Natural killer cell (primary cell): ENCODE results near the gene ATP2B1. TPM values are rescaled to one million over a fixed set of nuclear protein-coding genes. Genes with fewer than 3 reads are reported as not detected.
"Not testable (repeated sequence)": the region's sequence is repeated elsewhere in the genome, so short reads cannot be mapped to it uniquely, and the experiment has no call there.

Source experiments
- ATAC-seq, 3 donors: fragments of 150-1000 bp in 2 of 3; fragments of 200-7000 bp in 1 of 3; cut with Tn5 transposase; 1 replicate in 1 of 3; 2 replicates in 2 of 3; pipeline ENCODE4 v1.10.0; 2021; ENCODE audit warnings: mild to moderate bottlenecking in 2 of 3, moderate library complexity in 2 of 3
- DNase-seq, 2 donors: peaks; one replicate each; pipeline versions ENCODE4 v3.0.0 to v3.0.0-alpha.2; 2013 to 2021; ENCODE audit warnings: mixed read lengths in 1 of 2
- H3K27ac ChIP-seq: one replicate; pipeline ENCODE4 v1.5.1; 2013; ENCODE audit warnings: mild to moderate bottlenecking, low read length
- H3K27me3 ChIP-seq: one replicate; pipeline ENCODE4 v1.6.1; 2013; ENCODE audit warnings: low read length; ENCODE audit not compliant: control insufficient read depth, insufficient read depth
- H3K36me3 ChIP-seq: one replicate; pipeline ENCODE4 v1.6.1; 2013; ENCODE audit warnings: low read length; ENCODE audit not compliant: control insufficient read depth, insufficient read depth
- H3K4me1 ChIP-seq: one replicate; pipeline ENCODE4 v1.6.1; 2013; ENCODE audit warnings: low read length; ENCODE audit not compliant: control insufficient read depth, insufficient read depth
- H3K4me3 ChIP-seq: one replicate; pipeline ENCODE4 v1.5.1; 2013; ENCODE audit warnings: low read length
- H3K9me3 ChIP-seq: one replicate; pipeline ENCODE4 v1.6.1; 2013; ENCODE audit warnings: low read length; ENCODE audit not compliant: control insufficient read depth, insufficient read depth
- H3K27ac Mint-ChIP-seq, 2 donors: one replicate each; pipeline ENCODE4 v1.8.0; 2022; ENCODE audit warnings: mild to moderate bottlenecking in 2 of 2, mixed read lengths in 2 of 2, moderate library complexity in 1 of 2
- H3K27me3 Mint-ChIP-seq, 2 donors: one replicate each; pipeline ENCODE4 v1.8.0; 2022; ENCODE audit warnings: low read depth in 2 of 2, mixed read lengths in 2 of 2
- H3K36me3 Mint-ChIP-seq: one replicate; pipeline ENCODE4 v1.8.0; 2022; ENCODE audit warnings: mixed read lengths
- H3K4me1 Mint-ChIP-seq, 2 donors: one replicate each; pipeline ENCODE4 v1.8.0; 2022; ENCODE audit warnings: mixed read lengths in 2 of 2
- H3K4me3 Mint-ChIP-seq: one replicate; pipeline ENCODE4 v1.8.0; 2022; ENCODE audit warnings: mild to moderate bottlenecking, moderate library complexity, mixed read lengths
- H3K9me3 Mint-ChIP-seq, 2 donors: one replicate each; pipeline ENCODE4 v1.8.0; 2022; ENCODE audit warnings: mixed read lengths in 2 of 2
- WGBS: methylation state at CpG from one replicate; pipeline ENCODE4 v1.1.7; 2013; ENCODE audit warnings: missing lambda C conversion rate; ENCODE audit not compliant: insufficient coverage; 5-methylcytosine and 5-hydroxymethylcytosine counted together
- intact Hi-C: fragments of 100-400 bp; cut with micrococcal nuclease; formaldehyde crosslinking; loops from one replicate; pipeline ENCODE4 v1.14.2; 2022
- total RNA-seq, 4 donors: library from RNA; stranded (reverse); fragments of 120-200 nt in 1 of 4; gene quantifications; one replicate each; pipeline versions ENCODE4 v1.2.3 to v1.2.4, GENCODE V29; 2013 to 2022
- TF ChIP-seq, protein P1 (sequence below): fragments of 200-600 bp; IDR thresholded peaks from one replicate; pipeline ENCODE4 v1.8.0; 2022; ENCODE audit warnings: antibody characterized with exemption

Gene ATP2B1
- 10 to 100 TPM; 87.8 to 97.6 (median 97.3) TPM for total RNA-seq
- 175 TPM for total RNA-seq (2013)

DNA sequence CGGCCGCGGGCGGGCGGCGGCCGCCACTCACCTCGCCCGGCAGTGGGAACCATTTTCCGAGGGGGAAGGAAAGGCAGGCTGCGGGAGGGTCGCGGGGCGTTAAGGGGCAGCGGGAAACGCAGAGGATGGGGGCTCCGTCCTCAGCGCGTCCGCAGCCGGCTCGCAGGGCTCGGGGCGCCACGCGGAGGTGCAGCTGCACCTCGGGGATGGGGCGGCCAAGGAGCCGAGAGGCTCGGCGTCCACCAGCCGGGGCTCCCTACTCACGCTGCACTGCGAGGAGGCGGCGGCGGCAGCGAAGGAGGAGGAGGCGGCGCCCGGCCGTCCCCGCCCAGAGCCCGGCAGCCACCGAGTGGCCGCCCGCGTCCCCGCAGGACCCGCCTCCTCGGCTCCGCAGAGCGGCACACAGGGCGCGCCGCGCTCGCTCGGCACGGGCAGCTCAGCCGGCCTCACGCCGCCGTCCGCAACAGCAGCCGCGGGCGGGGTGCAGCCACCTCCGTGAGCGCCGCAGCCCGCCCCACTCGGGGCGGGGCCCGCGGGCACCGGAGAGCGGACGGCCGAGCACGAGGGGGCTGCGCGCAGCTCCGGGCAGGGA lies at the start of gene ATP2B1:
ATP2B1 (minus strand) TSS at position 274 of the 592 bp plus-strand sequence. CDS start 52,952 bp downstream, outside the sequence.
- peaks cover 43 to 49% of the 10 kb centered on the region in 2 donors for H3K4me1 Mint-ChIP-seq
- H3K4me3 Mint-ChIP-seq = peak within 1 kb of the TSS; percentile 96
- intact Hi-C loops = loop anchor here (1.0 to 5.0 kb wide), 6 partner anchors 46 to 242 kb away; no protein-coding TSS in a partner anchor

DNA sequence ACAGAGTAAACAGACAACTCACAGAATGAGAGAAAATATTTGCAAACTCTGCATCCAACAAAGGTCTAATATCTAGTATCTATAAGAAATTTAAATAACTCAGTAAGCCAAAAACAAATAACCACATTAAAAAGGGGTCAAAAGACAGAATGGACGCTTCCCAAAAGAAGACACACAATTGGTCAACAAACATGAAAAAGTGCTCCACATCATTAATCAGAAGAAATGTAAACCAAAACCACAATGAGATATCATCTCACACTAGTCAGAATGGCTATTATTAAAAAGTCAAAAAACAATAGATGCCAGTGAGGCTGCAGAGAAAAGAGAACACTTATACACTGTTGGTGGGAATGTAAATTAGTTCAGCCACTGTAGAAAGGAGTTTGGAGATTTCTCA lies 49.3 kb upstream of the ATP2B1 start:
- H3K27ac ChIP-seq, DNase-seq, H3K4me1 ChIP-seq, H3K9me3 ChIP-seq, H3K4me3 ChIP-seq, H3K36me3 Mint-ChIP-seq, ATAC-seq, H3K36me3 ChIP-seq, H3K27me3 Mint-ChIP-seq, H3K4me3 Mint-ChIP-seq, H3K9me3 Mint-ChIP-seq, H3K27me3 ChIP-seq: not testable (repeated sequence)
- H3K27ac Mint-ChIP-seq = peak overlapping the region; percentile 80 to 88
- peaks cover 53 to 54% of the 10 kb centered on the region in 2 donors for H3K4me1 Mint-ChIP-seq
- intact Hi-C loops = loop anchor here (2.0 kb wide), 2 partner anchors 193 to 289 kb away; no protein-coding TSS in a partner anchor
- 60% methylated on average over 1 of the region's 1 CpG for whole genome bisulfite sequencing

More for the DNA sequence above, at the start of gene ATP2B1:
- Histone ChIP-seq H3K4me1 (peaks cover 15% of the 10 kb centered on the region), H3K27me3 (no peaks in the 10 kb centered on the region), H3K27ac (peak within 1 kb of the TSS; percentile 99), H3K4me3 (peak within 1 kb of the TSS; percentile 94), H3K9me3 (no peaks in the 10 kb centered on the region), H3K36me3 (no peaks in the 10 kb centered on the region)
- Mint-ChIP-seq H3K27ac (peak within 1 kb of the TSS; percentile 96 to 97), H3K27me3 (no peaks in the 10 kb centered on the region), H3K9me3 (no peaks in the 10 kb centered on the region), H3K36me3 (no peaks in the 10 kb centered on the region)
- WGBS = under 1% methylated on average over 84 of the region's 84 CpGs
- ATAC-seq (peak; percentile 60 to 79 (median 69)), DNase-seq (peak; percentile 88 to 92)
- TF ChIP-seq, protein P1, sequence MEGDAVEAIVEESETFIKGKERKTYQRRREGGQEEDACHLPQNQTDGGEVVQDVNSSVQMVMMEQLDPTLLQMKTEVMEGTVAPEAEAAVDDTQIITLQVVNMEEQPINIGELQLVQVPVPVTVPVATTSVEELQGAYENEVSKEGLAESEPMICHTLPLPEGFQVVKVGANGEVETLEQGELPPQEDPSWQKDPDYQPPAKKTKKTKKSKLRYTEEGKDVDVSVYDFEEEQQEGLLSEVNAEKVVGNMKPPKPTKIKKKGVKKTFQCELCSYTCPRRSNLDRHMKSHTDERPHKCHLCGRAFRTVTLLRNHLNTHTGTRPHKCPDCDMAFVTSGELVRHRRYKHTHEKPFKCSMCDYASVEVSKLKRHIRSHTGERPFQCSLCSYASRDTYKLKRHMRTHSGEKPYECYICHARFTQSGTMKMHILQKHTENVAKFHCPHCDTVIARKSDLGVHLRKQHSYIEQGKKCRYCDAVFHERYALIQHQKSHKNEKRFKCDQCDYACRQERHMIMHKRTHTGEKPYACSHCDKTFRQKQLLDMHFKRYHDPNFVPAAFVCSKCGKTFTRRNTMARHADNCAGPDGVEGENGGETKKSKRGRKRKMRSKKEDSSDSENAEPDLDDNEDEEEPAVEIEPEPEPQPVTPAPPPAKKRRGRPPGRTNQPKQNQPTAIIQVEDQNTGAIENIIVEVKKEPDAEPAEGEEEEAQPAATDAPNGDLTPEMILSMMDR = no peak

DNA sequence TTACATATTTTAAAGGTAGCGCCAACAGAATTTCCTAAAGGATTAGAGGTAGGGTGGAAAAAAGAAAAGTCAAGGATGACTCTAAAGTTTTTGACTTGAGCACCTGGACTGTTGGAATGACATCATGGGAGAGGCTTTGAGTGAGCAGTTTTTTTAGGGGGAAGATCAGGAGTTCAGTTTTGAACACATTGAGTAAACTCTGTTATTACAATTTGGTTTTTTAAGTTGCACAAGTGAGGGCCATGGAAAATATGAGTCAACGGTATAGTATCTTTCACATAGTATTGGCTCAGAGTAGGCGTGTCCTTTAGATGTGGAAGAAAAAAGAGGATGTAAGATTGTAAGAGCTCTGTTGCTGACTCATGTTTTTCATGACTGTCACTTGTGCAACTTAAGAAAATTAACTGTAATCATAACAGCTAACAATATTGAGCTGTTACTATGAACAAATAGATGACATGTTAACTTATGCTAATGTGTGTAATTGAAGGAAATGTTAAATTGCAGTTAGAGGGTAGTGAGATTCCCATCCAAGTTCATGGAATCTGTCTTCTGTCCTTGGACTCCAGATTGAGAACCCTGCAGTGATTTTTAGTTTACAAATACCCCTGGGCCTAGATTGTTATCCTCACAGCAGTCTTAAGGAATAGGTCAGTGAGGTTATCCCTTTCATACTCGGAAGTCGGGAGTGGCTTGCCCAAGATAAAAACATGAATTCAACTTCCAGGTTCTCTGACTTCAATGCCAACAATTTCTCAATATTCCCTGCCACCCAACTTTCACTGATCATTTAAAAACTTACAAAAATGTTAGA lies 48.2 kb upstream of the ATP2B1 start:
- Mint-ChIP-seq H3K27ac (peak overlapping the region; percentile 80 to 88), H3K4me3 (peak overlapping the region; percentile 18), H3K36me3 (no peaks in the 10 kb centered on the region), H3K9me3 (peaks cover 0 to 8% of the 10 kb centered on the region in 2 donors), H3K27me3 (no peaks in the 10 kb centered on the region), H3K4me1 (peaks cover 54 to 55% of the 10 kb centered on the region in 2 donors)
- Histone ChIP-seq H3K4me1 (peaks cover 10% of the 10 kb centered on the region), H3K9me3 (no peaks in the 10 kb centered on the region), H3K4me3 (no peak overlapping the region), H3K27me3 (no peaks in the 10 kb centered on the region), H3K27ac (peak overlapping the region; percentile 72), H3K36me3 (no peaks in the 10 kb centered on the region)
- DNase-seq = peak in 1 of 2 donors; percentile 67
- peak; percentile 77 to 88 (median 79) for ATAC-seq
- TF ChIP-seq, protein P1 = no peak
- WGBS = 52% methylated on average over 5 of the region's 5 CpGs
- intact Hi-C loops = loop anchor here (1.0 to 2.0 kb wide), 3 partner anchors 47 to 288 kb away; no protein-coding TSS in a partner anchor

DNA sequence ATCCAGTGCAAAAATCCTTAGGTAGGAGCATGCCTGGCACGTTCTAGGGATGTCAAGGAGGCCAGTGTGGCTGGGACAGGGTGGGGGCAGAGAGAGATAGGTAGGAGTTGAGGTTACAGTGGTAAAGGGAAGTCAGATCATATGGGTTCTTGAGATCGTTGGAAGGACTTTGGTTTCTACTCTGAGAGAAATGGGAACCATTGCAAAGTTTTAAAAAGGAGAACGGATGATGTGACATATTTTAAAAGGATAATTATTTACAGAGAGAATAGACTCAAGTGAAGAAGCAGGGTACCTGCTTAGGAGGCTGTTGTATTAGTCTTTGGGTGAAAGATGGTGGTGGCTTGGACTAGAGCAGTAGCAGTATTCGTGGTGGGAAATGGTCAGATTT lies 47.6 kb upstream of the ATP2B1 start:
- 51% methylated on average over 4 of the region's 4 CpGs for WGBS
- ATAC-seq = peak in 1 of 3 donors; percentile 50
- peaks cover 54 to 55% of the 10 kb centered on the region in 2 donors for H3K4me1 Mint-ChIP-seq

More for the DNA sequence above, 47.6 kb upstream of the ATP2B1 start:
- Histone ChIP-seq H3K27me3 (no peaks in the 10 kb centered on the region), H3K36me3 (no peaks in the 10 kb centered on the region), H3K4me1 (peaks cover 7% of the 10 kb centered on the region), H3K4me3 (no peak overlapping the region), H3K27ac (peak overlapping the region; percentile 63), H3K9me3 (no peaks in the 10 kb centered on the region)
- intact Hi-C loops = loop anchor here (1.0 to 2.0 kb wide), 3 partner anchors 47 to 287 kb away; no protein-coding TSS in a partner anchor
- Mint-ChIP-seq H3K27ac (peak overlapping the region; percentile 80 to 88), H3K4me3 (peak overlapping the region; percentile 18), H3K36me3 (no peaks in the 10 kb centered on the region), H3K27me3 (no peaks in the 10 kb centered on the region), H3K9me3 (peaks cover 0 to 8% of the 10 kb centered on the region in 2 donors)
- TF ChIP-seq, protein P1 = no peak
- DNase-seq = no peak
